ENCODE results near the gene ECD. TPM values are rescaled to one million over a fixed set of nuclear protein-coding genes. Genes with fewer than 3 reads are reported as not detected.
"Not testable (repeated sequence)": the region's sequence is repeated elsewhere in the genome, so short reads cannot be mapped to it uniquely, and the experiment has no call there.

Gene ECD
- total RNA-seq, 1 donor from 2014 or later: 22.1 TPM

DNA sequence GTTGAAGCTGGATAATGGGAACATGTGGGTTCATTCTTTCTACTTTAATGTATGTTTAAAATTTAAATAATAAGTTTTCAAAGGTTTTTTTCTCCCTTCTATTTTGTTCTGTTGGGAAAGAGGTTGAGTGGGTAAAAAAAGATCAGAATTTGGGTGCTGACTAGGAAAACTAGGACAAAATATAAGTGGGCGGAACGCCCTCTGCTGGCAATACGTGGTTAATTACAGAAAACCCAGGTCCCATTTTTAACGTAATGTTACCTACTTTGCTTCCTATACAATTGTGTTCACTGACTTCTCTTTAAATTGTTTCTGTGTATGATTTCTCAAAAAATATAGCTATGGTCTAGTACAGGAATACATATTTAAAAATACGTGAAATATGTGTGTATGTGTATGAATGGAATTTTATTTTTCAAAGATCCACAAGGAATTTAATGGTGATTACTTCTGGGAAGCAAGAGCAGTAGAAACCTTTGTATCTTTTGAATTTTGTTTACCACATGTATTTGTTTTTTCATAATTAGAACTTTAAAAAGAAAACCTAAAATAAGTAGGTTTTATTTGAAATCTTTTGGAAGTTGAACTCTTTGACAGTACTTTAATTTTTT, 8.7 kb downstream of the ECD start:
- peak; percentile 67 for DNase-seq (ENCODE audit: low spot score)

DNA sequence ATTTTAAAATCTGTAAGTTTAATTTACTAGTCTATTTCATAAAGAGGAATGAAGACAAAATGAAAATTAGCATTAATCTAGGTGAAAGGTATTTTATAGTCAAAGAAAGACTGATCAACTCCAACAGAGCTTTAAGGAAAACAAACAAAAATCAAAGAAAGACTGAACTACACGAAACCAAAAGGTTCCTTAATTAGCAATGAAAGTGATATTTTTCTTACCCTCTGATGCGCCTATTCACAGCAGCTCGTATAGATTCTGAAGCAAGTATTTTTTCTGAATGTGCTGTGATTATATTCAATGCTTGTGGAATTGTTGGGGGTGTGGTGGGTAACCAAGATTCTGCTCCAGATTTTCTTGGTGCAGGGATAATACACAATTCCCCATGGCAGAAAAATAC, 11.8 kb downstream of the ECD start:
- DNase-seq (ENCODE audit: low spot score): no peak

DNA sequence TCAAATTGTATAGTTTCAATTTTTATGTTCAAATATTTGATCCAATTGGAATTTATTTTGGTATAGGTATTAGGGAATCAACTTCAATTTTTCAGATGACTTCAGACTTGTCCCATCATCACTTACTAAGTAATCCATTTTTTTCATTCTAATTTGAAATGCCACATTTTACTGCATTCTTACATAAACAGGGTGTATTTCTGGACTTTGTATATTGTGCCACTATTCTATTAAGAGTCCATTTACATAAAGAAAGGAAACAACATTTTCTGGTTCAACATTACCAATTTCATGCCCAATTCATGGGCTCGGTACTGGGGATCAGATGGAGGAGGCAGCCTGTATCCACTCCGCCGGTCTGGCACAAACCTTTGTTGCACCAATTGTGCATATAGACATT, 15.8 kb downstream of the ECD start:
- no peak for DNase-seq (ENCODE audit: low spot score)

DNA sequence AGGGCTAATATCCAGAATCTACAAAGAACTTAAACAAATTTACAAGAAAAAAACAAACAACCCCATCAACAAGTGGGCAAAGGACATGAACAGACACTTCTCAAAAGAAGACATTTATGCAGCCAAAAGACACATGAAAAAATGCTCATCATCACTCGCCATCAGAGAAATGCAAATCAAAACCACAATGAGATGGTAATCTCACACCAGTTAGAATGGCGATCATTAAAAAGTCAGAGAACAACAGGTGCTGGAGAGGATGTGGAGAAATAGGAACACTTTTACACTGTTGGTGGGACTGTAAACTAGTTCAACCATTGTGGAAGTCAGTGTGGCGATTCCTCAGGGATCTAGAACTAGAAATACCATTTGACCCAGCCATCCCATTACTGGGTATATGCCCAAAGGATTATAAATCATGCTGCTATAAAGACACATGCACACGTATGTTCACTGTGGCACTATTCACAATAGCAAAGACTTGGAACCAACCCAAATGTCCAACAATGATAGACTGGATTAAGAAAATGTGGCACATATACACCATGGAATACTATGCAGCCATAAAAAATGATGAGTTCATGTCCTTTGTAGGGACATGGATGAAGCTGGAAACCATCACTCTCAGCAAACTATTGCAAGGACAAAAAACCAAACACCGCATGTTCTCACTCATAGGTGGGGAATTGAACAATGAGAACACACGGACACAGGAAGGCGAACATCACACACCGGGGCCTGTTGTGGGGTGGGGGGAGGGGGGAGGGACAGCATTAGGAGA, 17.0 kb downstream of the ECD start:
- not testable (repeated sequence) for DNase-seq (ENCODE audit: low spot score)

DNA sequence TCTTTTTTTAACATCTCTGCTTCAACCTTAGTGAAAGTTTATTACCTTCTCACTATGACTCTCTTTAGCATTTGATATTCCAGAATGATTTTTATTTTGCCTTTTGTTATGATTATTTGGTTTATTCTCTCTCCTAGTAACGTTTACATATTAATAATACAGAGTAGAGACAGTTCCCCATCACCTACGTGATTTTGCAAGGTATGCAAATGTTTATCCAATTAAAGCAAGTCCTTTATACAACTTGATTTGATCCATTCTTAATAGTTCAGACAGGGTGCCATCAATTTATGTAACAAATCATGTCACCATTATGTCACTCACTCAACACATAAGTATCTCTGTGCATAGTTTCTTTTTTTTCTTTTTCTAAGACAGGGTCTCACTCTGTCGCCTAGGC, 26.2 kb downstream of the ECD start:
- no peak for DNase-seq (ENCODE audit: low spot score)

DNA sequence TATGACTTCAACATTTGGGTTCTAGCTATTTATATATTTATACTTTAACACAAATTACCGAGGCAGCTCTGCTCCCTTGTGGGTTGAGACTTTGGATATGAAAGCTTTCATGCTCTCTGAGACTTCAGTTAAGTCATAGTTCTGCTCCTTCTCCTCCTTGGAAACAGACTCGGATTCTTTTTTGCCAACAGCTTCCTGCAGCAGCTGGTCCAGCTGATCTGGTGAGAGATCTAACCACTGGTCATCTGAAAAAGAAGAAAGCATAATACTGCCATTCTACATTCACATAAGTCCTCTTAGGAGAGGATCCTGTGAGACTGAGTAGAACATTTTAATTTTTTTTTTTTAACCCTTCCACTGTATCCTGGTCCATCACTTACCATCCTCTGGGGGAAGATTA, 28.6 kb downstream of the ECD start:
- DNase-seq (ENCODE audit: low spot score): no peak

DNA sequence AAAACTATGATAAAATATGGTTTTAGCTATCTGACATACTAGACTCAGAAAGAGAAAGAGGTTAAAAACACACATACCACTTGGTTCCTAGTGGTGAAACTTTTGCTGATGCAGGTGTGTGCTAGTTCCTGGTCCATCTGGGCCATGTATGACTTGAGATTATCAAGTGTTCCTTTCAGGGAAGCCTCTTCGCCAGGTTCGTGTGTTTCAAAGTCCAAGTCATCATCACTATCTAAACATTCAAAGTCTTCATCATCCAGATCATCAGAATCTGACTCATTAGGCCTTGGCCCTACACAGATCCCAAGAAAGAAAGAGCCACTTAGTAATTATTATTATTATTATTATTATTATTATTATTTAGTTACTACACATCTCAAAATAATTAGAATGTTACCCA, 31.2 kb downstream of the ECD start:
- peak; percentile 13 for DNase-seq (ENCODE audit: low spot score)

DNA sequence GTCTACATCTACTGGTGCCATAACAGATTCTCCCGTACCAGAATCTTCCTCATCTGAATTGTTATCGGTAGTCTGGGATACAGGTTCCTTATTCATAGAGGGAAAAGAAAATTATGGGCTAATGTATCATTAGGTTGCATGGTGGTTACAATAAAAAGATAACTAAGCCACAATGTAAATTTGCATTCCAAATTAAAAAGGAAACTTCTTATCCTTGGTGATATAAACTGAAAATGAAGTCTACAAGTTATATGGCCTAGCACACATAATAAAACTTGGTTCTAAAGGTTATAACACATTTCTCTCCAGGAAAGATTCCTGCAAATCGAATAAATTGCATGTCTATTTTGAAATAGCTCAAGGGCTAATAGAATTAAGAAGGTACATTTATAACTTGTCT, 33.1 kb downstream of the ECD start:
- DNase-seq (ENCODE audit: low spot score): no peak

DNA sequence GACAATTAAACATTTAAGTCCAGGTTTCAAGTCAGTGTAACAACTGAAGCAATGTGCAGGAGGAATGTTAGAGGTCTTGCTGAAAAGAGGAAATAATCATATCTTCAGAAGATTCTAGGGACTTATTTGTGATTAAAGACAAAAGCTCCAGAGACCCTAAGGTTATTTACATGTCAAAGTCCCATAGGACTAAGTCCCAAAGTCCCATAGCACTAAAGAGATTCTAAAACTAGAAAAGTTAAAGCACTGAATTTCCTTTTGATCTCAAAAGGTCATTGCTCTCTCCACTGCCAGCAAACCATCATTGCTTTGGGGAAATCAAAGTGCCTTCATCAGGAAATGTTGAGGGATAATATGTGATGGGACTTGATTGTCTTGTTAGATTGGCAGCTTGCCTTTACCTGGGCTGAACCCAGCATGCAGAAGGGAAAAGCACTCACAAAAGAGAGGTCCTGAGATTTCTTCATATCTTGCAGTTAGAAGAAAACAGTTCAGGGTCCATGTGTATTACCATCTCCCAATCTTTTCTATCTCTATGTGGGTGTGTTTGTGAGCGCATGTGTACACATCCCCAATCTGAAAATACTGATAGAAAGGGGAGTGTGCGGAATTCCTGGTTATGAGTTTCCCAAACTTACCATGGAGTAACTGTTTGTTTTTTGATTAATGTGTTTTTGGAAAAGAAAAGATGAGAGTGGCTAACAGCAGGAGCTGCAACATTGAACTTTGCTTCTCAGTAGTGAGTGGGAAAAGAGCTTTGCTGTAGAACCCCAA, 35.7 kb downstream of the ECD start:
- no peak for DNase-seq (ENCODE audit: low spot score)

DNA sequence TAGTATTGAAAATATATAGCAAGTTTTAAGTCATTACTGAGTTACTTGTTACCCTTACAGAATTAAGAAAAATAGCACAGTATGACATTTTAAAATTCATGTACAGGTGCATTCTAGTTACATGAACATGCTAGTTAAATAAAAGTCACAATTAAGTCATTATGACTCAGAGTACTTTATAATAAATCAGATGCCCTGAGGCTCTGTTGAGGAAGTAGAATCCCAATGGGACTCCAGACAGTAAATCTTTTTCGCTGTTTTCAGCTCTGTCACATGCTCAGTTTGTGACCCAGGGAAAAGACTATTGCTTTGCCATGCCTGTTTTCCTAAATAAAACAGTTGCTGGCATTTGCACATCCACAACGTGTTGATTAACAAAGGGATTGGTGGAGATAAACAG, 36.5 kb downstream of the ECD start:
- DNase-seq (ENCODE audit: low spot score): no peak

DNA sequence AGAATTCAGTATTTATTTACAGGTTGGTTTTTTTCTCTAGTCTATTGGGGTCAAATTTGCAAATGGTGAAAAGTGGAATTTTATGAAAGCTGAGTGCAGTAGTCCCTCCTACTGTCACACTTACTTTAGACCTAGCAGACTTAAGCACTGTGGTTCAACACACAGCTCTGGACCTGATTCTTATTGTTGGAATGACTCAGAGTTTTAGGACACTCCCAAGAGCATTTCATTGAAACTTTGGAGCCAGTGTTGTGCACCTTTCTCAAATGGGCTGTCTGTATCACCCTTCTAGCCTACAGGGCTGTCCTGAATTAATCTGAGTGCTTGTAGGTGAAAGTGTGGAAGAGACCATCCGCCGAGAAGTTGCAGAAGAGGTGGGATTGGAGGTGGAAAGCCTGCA, 41.5 kb downstream of the ECD start:
- no peak for DNase-seq (ENCODE audit: low spot score)

DNA sequence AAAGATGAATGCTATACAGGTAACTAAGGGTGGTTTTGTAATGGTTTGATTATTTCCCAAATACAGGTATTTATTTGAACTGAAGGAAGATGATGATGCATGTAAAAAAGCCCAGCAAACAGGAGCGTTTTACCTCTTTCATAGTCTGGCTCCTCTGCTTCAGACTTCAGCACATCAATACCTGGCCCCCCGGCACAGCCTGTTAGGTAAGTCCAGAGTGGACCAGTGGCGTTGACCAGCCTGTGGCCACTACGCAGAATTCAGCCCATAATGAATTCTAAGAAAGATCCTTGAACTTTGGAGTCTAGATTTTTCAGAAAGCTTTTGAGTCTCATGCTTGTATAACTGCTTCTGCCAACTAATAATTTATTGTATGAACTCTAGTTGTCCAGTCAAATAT, 47.9 kb downstream of the ECD start:
- DNase-seq (ENCODE audit: low spot score): no peak

DNA sequence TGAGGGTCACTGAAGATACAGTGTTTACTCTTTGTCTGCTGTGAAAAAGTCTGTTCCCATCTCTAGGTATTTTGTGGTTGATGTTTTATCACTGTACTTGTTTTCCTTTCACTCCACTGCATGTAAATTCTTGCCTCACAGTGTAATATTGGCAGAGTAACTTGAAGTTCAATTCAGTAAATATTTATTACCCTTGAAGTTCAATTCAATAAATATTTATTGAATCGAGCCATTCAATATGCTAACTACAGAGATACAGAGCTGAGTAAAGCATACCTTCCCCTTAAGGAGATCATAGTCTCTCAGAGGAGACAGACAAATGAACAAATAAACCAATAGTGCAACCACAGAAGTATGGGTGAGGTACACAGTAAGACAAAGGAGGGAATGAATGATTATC, 48.4 kb downstream of the ECD start:
- DNase-seq (ENCODE audit: low spot score): no peak

DNA sequence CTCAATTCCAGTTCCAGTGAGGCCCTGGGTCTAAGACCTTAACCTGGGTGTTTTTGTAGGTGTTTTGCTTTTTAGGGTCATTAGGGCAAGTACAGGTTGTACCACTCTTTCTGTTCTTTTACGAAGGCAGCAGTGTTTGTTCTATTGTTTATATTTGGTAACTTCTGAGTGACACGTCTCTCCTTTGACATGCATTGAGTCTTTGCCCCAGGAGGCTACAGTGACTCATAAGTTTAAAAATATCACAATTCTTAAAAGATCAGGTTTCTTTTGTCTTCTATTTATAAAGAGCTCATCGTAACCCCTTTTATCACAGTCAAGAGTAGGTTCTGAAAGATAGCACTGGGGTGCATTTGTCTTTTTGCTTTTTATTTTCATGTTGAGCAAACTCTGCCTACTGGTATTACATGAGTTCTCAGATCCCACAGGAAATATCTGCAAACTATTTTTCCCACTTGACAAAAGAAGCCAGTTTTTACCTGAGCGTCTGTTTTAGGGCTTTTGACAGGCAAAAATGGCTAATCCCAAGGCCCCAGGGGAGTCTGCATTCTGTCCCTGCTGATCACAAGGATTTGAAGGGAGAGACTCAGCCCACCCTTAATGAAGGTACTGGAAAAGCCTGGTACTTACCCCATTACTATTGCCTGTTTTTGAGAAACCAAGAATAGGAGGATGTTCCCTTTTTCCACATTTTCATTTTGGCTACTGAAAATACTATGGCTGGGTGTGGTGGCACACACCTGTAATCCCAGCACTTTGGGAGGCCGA, 49.6 kb downstream of the ECD start:
- DNase-seq (ENCODE audit: low spot score): no peak

DNA sequence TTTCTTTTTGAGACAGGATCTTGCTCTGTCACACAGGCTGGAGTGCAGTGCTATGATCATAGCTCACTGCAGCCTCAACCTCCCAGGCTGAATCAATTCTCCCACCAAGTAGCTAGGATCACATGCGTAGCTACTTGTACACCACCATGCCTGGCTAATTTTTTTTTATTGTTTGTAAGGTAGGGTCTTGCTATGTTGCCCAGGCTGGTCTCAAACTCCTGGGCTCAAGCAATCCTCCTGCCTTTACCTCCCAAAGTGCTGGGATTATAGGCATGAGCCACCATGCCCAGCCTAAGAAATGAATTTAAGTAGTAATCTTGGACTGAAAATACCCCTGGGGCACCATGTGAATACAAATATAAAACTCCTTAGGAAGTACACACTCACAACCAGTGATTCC, 51.8 kb downstream of the ECD start:
- DNase-seq (ENCODE audit: low spot score): no peak

DNA sequence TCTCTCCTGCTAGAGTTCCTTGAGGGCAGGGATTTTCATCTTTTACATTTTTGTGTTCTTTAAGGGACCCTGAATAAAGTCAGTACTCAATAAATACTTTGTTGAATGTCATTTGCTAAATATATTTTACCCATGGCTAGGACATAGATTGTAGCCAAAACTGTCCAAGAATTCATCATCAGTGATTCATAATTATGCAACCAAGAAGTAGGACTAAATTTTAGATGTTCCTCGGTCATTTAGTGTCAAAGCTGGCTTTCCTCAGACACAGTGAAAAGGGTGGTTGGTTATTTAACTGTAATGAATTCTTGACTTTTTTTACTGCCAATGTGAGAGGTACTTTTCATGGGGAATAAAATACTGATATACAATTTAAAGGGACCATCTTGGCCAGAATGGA, 54.3 kb downstream of the ECD start:
- no peak for DNase-seq (ENCODE audit: low spot score)

DNA sequence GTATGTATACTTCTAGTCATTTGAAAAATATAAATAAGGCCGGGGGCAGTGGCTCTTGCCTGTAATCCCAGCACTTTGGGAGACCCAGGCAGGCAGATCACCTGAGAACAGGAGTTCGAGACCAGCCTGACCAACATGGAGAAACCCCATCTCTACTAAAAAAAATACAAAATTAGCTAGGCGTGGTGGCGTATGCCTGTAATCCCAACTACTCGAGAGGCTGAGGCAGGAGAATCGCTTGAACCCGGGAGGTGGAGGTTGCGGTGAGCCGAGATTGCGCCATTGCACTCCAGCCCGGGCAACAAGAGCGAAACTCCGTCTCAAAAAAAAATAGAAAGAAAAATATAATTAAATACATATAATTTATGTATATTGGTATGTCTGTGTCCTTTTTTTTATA, 55.8 kb downstream of the ECD start:
- not testable (repeated sequence) for DNase-seq (ENCODE audit: low spot score)

DNA sequence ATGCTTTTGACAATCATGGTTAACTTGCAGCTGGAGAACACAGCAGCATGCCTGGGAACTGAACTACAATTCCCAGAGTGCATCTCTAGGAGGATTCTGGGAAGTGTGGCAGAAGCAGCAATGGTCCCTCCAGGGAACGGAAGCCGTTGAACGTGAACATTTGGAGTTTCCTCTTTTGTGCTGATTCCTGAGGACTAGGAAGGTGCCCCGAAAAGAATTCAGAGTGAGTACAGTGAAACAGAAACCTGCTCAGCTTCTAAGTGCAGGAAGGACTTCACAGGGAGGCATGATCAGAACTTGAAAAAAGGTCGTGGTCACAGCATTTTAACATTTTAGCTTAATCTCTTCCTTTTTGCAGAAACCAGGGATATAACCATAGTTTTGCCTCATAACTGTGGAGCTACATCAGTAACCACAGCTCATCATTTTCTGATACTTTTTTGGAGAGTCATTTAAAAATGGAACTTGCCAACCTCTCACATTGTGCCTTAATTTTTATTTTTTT, 57.4 kb downstream of the ECD start, which contains the start of gene NUDT13:
NUDT13 (plus strand) TSS at position 111 of the 505 bp plus-strand sequence. CDS start 3,911 bp downstream, outside the sequence.
- peak; percentile 79 for DNase-seq (ENCODE audit: low spot score)

DNA sequence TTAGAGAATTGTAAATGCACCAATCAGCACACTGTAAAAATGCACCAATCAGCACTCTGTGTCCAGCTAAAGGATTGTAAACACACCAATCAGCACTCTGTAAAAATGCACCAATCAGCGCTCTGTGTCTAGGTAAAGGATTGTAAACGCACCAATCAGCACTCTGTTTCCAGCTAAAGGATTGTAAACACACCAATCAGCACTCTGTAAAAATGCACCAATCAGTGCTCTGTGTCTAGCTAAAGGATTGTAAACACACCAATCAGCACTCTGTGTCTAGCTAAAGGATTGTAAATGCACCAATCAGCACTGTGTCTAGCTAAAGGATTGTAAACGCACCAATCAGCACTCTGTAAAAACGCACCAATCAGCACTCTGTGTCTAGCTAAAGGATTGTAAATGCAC, 58.6 kb downstream of the ECD start:
- not testable (repeated sequence) for DNase-seq (ENCODE audit: low spot score)

DNA sequence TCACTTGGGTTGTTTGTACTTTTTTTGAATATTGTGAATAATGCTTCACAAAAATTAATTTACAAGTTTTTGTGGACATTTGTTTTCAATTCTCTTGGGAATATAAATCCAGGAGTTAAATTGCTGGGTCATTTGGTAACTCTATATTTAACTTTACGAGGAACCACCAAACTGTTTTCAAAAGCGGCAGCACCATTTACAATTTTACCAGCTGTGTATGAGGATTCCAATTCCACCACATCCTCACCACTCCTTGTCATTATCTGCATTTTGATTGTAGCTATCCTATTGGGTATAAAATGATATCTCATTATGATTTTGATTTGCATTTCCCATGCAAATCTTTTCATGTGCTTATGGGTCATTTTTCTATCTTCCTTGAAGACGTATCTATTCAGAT, 61.5 kb downstream of the ECD start:
- no peak for DNase-seq (ENCODE audit: low spot score)

DNA sequence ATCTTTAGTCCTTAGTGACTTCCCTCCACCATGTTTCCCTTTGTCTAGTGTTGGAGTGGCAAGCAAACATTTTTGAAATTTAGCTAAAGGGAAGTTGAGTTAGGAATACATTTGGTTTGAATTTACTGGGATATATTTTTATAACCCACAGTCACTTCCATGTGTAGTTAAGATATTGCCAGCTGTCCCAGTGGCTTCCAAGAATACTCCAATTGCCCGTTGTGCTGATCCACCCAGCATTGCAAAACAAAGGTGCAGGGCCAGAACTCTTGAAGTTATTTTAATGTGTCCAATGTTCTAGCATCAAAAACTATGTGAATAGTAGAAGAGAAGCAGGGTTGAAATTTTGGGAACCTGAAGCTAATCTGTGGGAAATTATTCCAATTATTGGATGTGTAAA, 68.7 kb downstream of the ECD start:
- DNase-seq (ENCODE audit: low spot score): no peak

DNA sequence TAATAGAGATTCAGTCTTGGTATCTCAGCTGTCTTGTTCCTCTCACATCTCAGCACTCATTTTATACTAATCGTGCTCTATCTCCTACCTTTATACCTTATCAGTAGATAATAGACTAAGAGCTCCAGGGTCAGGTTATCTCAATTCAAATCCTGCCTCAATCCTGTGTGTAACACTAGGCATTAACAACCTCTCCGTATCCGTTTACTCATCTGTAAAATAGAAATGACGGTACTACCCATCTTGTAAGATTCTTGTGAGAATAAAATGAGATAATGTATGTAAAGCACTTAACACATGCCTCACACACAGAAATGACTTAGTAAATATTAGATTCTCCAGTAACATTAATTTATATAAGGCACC, 70.5 kb downstream of the ECD start:
- no peak for DNase-seq (ENCODE audit: low spot score)
